NCI-H2081 treated with DMSO at 0.1 percent for 48 hours (cell line): ENCODE results near the gene TARP.
"Not testable (repeated sequence)": the region's sequence is repeated elsewhere in the genome, so short reads cannot be mapped to it uniquely, and the experiment has no call there.

Experiments used
- DNase-seq: peaks from one replicate; lab custom pipeline; 2025; lab: John Stamatoyannopoulos, UW

The TARP gene

GRCh38 chr7:38262026-38262425, 11.4 kb downstream of the TARP start:
- DNase-seq, result not testable (repeated sequence)

- not testable (repeated sequence) for DNase-seq
Measured at GRCh38 chr7:38261601-38262000, 11.8 kb downstream of the TARP start.

GRCh38 chr7:38259157-38259556, 14.3 kb downstream of the TARP start:
- not testable (repeated sequence) for DNase-seq

GRCh38 chr7:38257350-38257677, 16.1 kb downstream of the TARP start:
- DNase-seq, result no peak

GRCh38 chr7:38249849-38250248, 23.6 kb downstream of the TARP start:
- not testable (repeated sequence) for DNase-seq

GRCh38 chr7:38248069-38248567, 25.3 kb downstream of the TARP start:
- DNase-seq, result no peak

- DNase-seq, result no peak
Measured at GRCh38 chr7:38245409-38245977, 27.9 kb downstream of the TARP start.

GRCh38 chr7:38244516-38244915, 28.9 kb downstream of the TARP start:
- no peak for DNase-seq

GRCh38 chr7:38243345-38243744, 30.1 kb downstream of the TARP start:
- not testable (repeated sequence) for DNase-seq

- no peak for DNase-seq
Measured at GRCh38 chr7:38242814-38243213, 30.6 kb downstream of the TARP start.

- no peak for DNase-seq
Measured at GRCh38 chr7:38241071-38241470, 32.4 kb downstream of the TARP start.

- DNase-seq, result not testable (repeated sequence)
Measured at GRCh38 chr7:38239129-38239528, 34.3 kb downstream of the TARP start.

GRCh38 chr7:38235606-38236005, 37.8 kb downstream of the TARP start:
- no peak for DNase-seq

GRCh38 chr7:38234759-38235158, 38.7 kb downstream of the TARP start:
- DNase-seq, result not testable (repeated sequence)

GRCh38 chr7:38232502-38233366, 40.7 kb downstream of the TARP start:
- no peak for DNase-seq

- DNase-seq, result no peak
Measured at GRCh38 chr7:38229884-38230642, 43.4 kb downstream of the TARP start.

GRCh38 chr7:38229386-38229785, 44.0 kb downstream of the TARP start:
- DNase-seq, result no peak

- no peak for DNase-seq
Measured at GRCh38 chr7:38224392-38224791, 49.0 kb downstream of the TARP start.

GRCh38 chr7:38223306-38223705, 50.1 kb downstream of the TARP start:
- no peak for DNase-seq

- peak; percentile 40 for DNase-seq
Measured at GRCh38 chr7:38222481-38223096, 50.8 kb downstream of the TARP start.

GRCh38 chr7:38220452-38220851, 53.0 kb downstream of the TARP start:
- DNase-seq, result no peak

- no peak for DNase-seq
Measured at GRCh38 chr7:38217672-38218071, 55.8 kb downstream of the TARP start.
